ENCODE results near the gene TTLL11. TPM values are rescaled to one million over a fixed set of nuclear protein-coding genes. Genes with fewer than 3 reads are reported as not detected.

The TTLL11 gene
- total RNA-seq, 1 experiment from 2014 or later = 7.0 TPM

DNA sequence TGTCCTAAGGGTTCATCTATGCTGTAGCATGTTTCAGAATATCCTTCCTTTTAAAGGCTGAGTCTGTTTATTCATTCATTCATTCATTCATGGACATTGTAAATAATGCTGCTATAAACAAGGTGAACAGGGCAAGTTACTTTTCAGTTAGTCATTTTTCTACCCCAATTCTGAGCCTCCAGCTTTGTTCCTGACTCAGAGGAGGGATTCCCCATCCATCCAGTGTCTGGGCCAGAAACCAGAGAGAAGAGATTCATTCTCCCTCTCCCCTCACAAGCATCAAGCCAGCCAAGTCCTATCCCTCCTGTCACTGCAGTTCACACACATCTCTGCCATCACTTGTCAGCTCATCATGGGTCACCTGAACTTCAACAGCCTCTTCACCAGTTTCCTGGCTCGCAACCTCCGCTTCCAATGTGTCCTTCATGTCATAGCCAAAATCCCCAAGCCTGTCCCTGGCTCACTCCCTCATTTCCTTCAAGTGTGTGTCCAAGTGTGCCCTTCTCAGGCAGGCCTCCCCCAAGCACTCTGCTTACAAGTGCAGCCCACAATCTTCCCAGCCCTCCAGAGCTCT, 203.0 kb downstream of the TTLL11 start:
- ATAC-seq (no peak), DNase-seq (peak; percentile 20)
- Histone ChIP-seq H3K79me2 (ENCODE audit: low read length) (no peaks in the 10 kb centered on the region), H3K9me3 (ENCODE audit: low read length) (no peaks in the 10 kb centered on the region), H3K27ac (ENCODE audit: low read length) (no peak overlapping the region), H3K27me3 (ENCODE audit: low read length) (no peaks in the 10 kb centered on the region), H3F3A (ENCODE audit: low read length, unreplicated experiment) (no peaks in the 10 kb centered on the region), H2AFZ (ENCODE audit: low read length) (no peak overlapping the region), H3K36me3 (ENCODE audit: low read depth, low read length) (peaks cover under 1% of the 10 kb centered on the region; the same call in 1 of the 2 replicates), H4K20me1 (ENCODE audit: low read length) (no peaks in the 10 kb centered on the region), H3K4me2 (ENCODE audit: low read length) (no peak overlapping the region), H3K9ac (ENCODE audit: low read length) (no peak overlapping the region), H3K4me1 (ENCODE audit: insufficient read depth, low read length) (no peaks in the 10 kb centered on the region), H3K4me3 (ENCODE audit: low read length) (no peak overlapping the region), H3K9me2 (replicated peaks; ENCODE audit: low read length) (no peaks in the 10 kb centered on the region)
- TF ChIP-seq, protein P1, sequence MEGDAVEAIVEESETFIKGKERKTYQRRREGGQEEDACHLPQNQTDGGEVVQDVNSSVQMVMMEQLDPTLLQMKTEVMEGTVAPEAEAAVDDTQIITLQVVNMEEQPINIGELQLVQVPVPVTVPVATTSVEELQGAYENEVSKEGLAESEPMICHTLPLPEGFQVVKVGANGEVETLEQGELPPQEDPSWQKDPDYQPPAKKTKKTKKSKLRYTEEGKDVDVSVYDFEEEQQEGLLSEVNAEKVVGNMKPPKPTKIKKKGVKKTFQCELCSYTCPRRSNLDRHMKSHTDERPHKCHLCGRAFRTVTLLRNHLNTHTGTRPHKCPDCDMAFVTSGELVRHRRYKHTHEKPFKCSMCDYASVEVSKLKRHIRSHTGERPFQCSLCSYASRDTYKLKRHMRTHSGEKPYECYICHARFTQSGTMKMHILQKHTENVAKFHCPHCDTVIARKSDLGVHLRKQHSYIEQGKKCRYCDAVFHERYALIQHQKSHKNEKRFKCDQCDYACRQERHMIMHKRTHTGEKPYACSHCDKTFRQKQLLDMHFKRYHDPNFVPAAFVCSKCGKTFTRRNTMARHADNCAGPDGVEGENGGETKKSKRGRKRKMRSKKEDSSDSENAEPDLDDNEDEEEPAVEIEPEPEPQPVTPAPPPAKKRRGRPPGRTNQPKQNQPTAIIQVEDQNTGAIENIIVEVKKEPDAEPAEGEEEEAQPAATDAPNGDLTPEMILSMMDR (conservative IDR thresholded peaks at IDR 0.05; ENCODE audit: low read depth, low read length) = no peak
- TF ChIP-seq EZH2 (IDR thresholded peaks at IDR 0.05; ENCODE audit: low read length, unreplicated experiment) = no peak
- no peak for TF ChIP-seq EZH2phosphoT487 (IDR thresholded peaks at IDR 0.05; ENCODE audit: borderline replicate concordance, low read length)
- POLR2A ChIA-PET (ENCODE audit: unreplicated experiment) = no interaction called here
- intact Hi-C loops (cut with micrococcal nuclease) = no loop called here
- CTCF ChIA-PET = no interaction called here
- BruUV-seq (replicated peaks) = no TSS peak

DNA sequence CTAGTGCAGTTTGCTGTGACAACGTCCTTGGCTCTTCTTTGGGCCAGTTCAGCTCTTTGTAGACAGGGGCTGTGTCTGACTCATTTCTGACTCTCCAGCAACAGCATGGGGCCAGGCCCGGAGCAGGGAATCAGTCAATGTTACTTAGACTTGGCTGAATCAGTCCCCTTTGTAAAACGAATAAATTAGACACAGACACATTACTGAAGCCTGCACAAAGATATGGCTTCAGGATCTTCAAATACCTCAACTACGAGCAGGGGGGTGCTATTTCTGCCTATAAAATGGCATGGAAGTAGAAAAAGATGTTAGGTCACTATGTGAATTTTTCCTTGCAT, 204.7 kb downstream of the TTLL11 start:
- H3K4me3 ChIP-seq (ENCODE audit: low read length) = no peak overlapping the region
- H3K79me2 ChIP-seq (ENCODE audit: low read length) = no peaks in the 10 kb centered on the region
- no peaks in the 10 kb centered on the region for H3K36me3 ChIP-seq (ENCODE audit: low read depth, low read length)
- TF ChIP-seq, protein P1 (conservative IDR thresholded peaks at IDR 0.05; ENCODE audit: low read depth, low read length) = no peak
- TF ChIP-seq EZH2 (IDR thresholded peaks at IDR 0.05; ENCODE audit: low read length, unreplicated experiment) = no peak
- no peak for TF ChIP-seq EZH2phosphoT487 (IDR thresholded peaks at IDR 0.05; ENCODE audit: borderline replicate concordance, low read length)
- H3K4me1 ChIP-seq (ENCODE audit: insufficient read depth, low read length) = no peaks in the 10 kb centered on the region
- no peaks in the 10 kb centered on the region for H3K9me3 ChIP-seq (ENCODE audit: low read length)
- intact Hi-C loops (cut with micrococcal nuclease) = no loop called here
- H3K27ac ChIP-seq (ENCODE audit: low read length) = no peak overlapping the region
- no peak overlapping the region for H3K9ac ChIP-seq (ENCODE audit: low read length)
- H3K9me2 ChIP-seq (replicated peaks; ENCODE audit: low read length) = no peaks in the 10 kb centered on the region
- H3K4me2 ChIP-seq (ENCODE audit: low read length) = no peak overlapping the region
- no TSS peak for BruUV-seq (replicated peaks)
- H3K27me3 ChIP-seq (ENCODE audit: low read length) = no peaks in the 10 kb centered on the region
- H4K20me1 ChIP-seq (ENCODE audit: low read length) = no peaks in the 10 kb centered on the region
- ATAC-seq (peak; percentile 29; the same call in 1 of the 2 replicates), DNase-seq (no peak)
- H3F3A ChIP-seq (ENCODE audit: low read length, unreplicated experiment) = no peaks in the 10 kb centered on the region
- POLR2A ChIA-PET (ENCODE audit: unreplicated experiment) = no interaction called here
- CTCF ChIA-PET = no interaction called here
- H2AFZ ChIP-seq (ENCODE audit: low read length) = no peak overlapping the region

DNA sequence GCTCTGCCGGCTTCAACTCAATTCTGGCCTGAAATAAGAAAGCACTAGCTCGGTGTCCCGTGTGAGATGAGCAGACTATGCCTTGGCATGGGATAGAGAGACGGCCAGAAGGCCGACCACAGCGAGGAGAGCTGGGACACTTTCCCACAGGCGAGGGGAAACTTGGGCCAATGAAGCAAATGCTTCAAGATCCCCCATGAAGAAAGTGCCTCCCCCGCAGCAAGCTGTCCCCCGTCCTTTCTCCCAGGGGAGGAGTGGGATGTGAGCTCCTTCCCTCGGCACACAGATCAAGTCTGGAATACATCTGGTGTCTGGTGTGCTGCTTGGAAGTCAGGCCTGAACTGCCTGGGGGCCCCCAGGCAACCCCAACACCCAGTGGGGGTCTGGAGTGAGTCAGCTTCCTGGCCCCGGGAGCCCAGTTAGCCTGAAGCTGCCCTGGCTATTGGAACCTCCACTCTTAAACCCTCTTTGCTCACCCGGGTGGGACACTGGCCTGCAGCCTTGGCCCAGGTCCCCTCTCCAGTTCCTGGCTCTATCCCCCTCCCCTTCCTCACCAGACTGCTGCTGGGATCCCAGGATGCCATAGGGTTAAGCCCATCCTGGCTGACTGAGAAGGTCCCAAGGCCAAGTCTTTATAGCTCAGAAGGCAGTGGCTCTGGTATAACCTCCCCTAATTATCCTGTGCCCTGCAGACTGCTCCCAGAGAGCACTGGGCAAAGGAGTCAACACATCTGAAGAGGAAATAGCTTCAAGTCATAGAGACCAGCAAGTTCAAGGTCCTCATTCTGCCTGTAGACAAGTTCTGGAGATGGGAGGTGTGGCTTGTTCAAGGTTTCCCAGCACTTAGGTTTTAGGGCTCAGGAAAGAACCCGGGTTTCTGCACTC, 205.3 kb downstream of the TTLL11 start:
- CTCF ChIA-PET = no interaction called here
- intact Hi-C loops (cut with micrococcal nuclease) = no loop called here
- ATAC-seq = no peak

More for the DNA sequence above, 205.3 kb downstream of the TTLL11 start:
- Histone ChIP-seq H3K27me3 (ENCODE audit: low read length) (no peaks in the 10 kb centered on the region), H2AFZ (ENCODE audit: low read length) (no peak overlapping the region), H3K36me3 (ENCODE audit: low read depth, low read length) (no peaks in the 10 kb centered on the region), H3K9ac (ENCODE audit: low read length) (no peak overlapping the region), H3K4me3 (ENCODE audit: low read length) (no peak overlapping the region), H3K4me1 (ENCODE audit: insufficient read depth, low read length) (no peaks in the 10 kb centered on the region), H3K79me2 (ENCODE audit: low read length) (no peaks in the 10 kb centered on the region), H4K20me1 (ENCODE audit: low read length) (no peaks in the 10 kb centered on the region), H3K27ac (ENCODE audit: low read length) (no peak overlapping the region), H3K9me2 (replicated peaks; ENCODE audit: low read length) (no peaks in the 10 kb centered on the region), H3K9me3 (ENCODE audit: low read length) (no peaks in the 10 kb centered on the region), H3K4me2 (ENCODE audit: low read length) (no peak overlapping the region), H3F3A (ENCODE audit: low read length, unreplicated experiment) (no peaks in the 10 kb centered on the region)
- TF ChIP-seq EZH2 (IDR thresholded peaks at IDR 0.05; ENCODE audit: low read length, unreplicated experiment) (no peak), EZH2phosphoT487 (IDR thresholded peaks at IDR 0.05; ENCODE audit: borderline replicate concordance, low read length) (no peak)
- TF ChIP-seq, protein P1 (conservative IDR thresholded peaks at IDR 0.05; ENCODE audit: low read depth, low read length) = no peak
- POLR2A ChIA-PET (ENCODE audit: unreplicated experiment) = no interaction called here
- DNase-seq = no peak
- BruUV-seq (replicated peaks) = no TSS peak
